Activated CD8-positive, alpha-beta T cell treated with anti-CD3 and anti-CD28 coated beads for 36 hours (primary cell): Measurements from ENCODE around the gene HDAC5. TPM values are rescaled to one million over a fixed set of nuclear protein-coding genes. Genes with fewer than 3 reads are reported as not detected.

ENCODE experiments used
- ATAC-seq: fragments of 200-7000 bp; cut with Tn5 transposase; one replicate; pipeline ENCODE4 v1.10.0; 2021; ENCODE audit warnings: mild to moderate bottlenecking, moderate library complexity
- CTCF ChIA-PET: fragments of 350-600 bp; sonication (Branson Sonifier 250); formaldehyde crosslinking; loops from one replicate; lab custom pipeline; 2021; ENCODE audit warnings: antibody characterized with exemption; lab: Charles Lee
- POLR2A ChIA-PET: fragments of 350-600 bp; sonication (Branson Sonifier 250); formaldehyde crosslinking; loops from one replicate; lab custom pipeline; 2021; ENCODE audit warnings: antibody characterized with exemption; lab: Charles Lee
- DNase-seq: peaks from one replicate; pipeline ENCODE4 v3.0.0-alpha.2; 2020
- H3K27ac Mint-ChIP-seq: one replicate; pipeline ENCODE4 v1.8.0; 2021; ENCODE audit warnings: mild to moderate bottlenecking, mixed read lengths
- H3K27me3 Mint-ChIP-seq: one replicate; pipeline ENCODE4 v1.8.0; 2021; ENCODE audit warnings: mixed read lengths
- H3K36me3 Mint-ChIP-seq: one replicate; pipeline ENCODE4 v1.8.0; 2021; ENCODE audit warnings: low read depth, mixed read lengths
- H3K4me1 Mint-ChIP-seq: one replicate; pipeline ENCODE4 v1.8.0; 2021; ENCODE audit warnings: low read depth, mixed read lengths
- H3K4me3 Mint-ChIP-seq: one replicate; pipeline ENCODE4 v1.8.0; 2021; ENCODE audit warnings: mild to moderate bottlenecking, moderate library complexity, mixed read lengths
- H3K9me3 Mint-ChIP-seq: one replicate; pipeline ENCODE4 v1.8.0; 2021; ENCODE audit warnings: mixed read lengths
- CTCF ChIP-seq: fragments of 200-600 bp; IDR thresholded peaks from one replicate; pipeline ENCODE4 v1.8.0; 2022; ENCODE audit warnings: antibody characterized with exemption, mild to moderate bottlenecking
- intact Hi-C: fragments of 100-400 bp; cut with micrococcal nuclease; formaldehyde crosslinking; loops from one replicate; pipeline ENCODE4 v1.10.0; 2022
- total RNA-seq, 2 experiments: library from RNA; stranded (reverse); gene quantifications; one replicate each; pipeline ENCODE4 v1.2.3, GENCODE V29; 2021

HDAC5 gene
- total RNA-seq, 2 experiments from 2014 or later = 19.1 to 19.3 TPM

- Mint-ChIP-seq H3K9me3 (no peaks in the 10 kb centered on the region), H3K36me3 (peaks cover 5% of the 10 kb centered on the region), H3K27me3 (no peaks in the 10 kb centered on the region), H3K4me3 (no peak overlapping the region), H3K27ac (no peak overlapping the region), H3K4me1 (no peaks in the 10 kb centered on the region)
- intact Hi-C loops = loop anchor here (10.0 kb wide), 1 partner anchor 46 kb away; the partner anchor contains the start of gene HDAC5
- ChIA-PET CTCF (no interaction called here), POLR2A (interaction anchor here (2.2 kb wide), 1 partner anchor 9 kb away, joined by 8 read pairs; no protein-coding TSS in a partner anchor)
- ATAC-seq = no peak
- no peak for DNase-seq
- TF ChIP-seq CTCF = no peak
These were observed 45.0 kb downstream of the HDAC5 start for GRCh38 chr17:44078412-44078811.

GRCh38 chr17:44077595-44077909 is 45.9 kb downstream of the HDAC5 start:
- POLR2A ChIA-PET = interaction anchor here (2.2 kb wide), 1 partner anchor 10 kb away, joined by 8 read pairs; no protein-coding TSS in a partner anchor
- TF ChIP-seq CTCF = no peak

GRCh38 chr17:44076716-44077594 is 46.5 kb downstream of the HDAC5 start:
- no peak for DNase-seq
- ChIA-PET POLR2A (no interaction called here), CTCF (no interaction called here)
- no peaks in the 10 kb centered on the region for H3K27me3 Mint-ChIP-seq
- no peak for ATAC-seq
- H3K9me3 Mint-ChIP-seq = no peaks in the 10 kb centered on the region
- no peak overlapping the region for H3K27ac Mint-ChIP-seq
- TF ChIP-seq CTCF = no peak
- peaks cover 5% of the 10 kb centered on the region for H3K4me1 Mint-ChIP-seq
- intact Hi-C loops = loop anchor here (10.0 kb wide), 1 partner anchor 48 kb away; the partner anchor contains the start of gene HDAC5
- H3K36me3 Mint-ChIP-seq = peaks cover 1% of the 10 kb centered on the region
- no peak overlapping the region for H3K4me3 Mint-ChIP-seq

More at GRCh38 chr17:44077595-44077909, 45.9 kb downstream of the HDAC5 start:
- intact Hi-C loops = loop anchor here (10.0 kb wide), 1 partner anchor 47 kb away; the partner anchor contains the start of gene HDAC5
- H3K4me1 Mint-ChIP-seq = peaks cover 4% of the 10 kb centered on the region
- no peaks in the 10 kb centered on the region for H3K27me3 Mint-ChIP-seq
- CTCF ChIA-PET = no interaction called here
- H3K36me3 Mint-ChIP-seq = peaks cover 4% of the 10 kb centered on the region
- H3K4me3 Mint-ChIP-seq = no peak overlapping the region
- DNase-seq = no peak
- no peak for ATAC-seq
- no peaks in the 10 kb centered on the region for H3K9me3 Mint-ChIP-seq
- no peak overlapping the region for H3K27ac Mint-ChIP-seq

- ChIA-PET POLR2A (no interaction called here), CTCF (no interaction called here)
- peaks cover 1% of the 10 kb centered on the region for H3K36me3 Mint-ChIP-seq
- no peaks in the 10 kb centered on the region for H3K27me3 Mint-ChIP-seq
- no peak for ATAC-seq
- H3K27ac Mint-ChIP-seq = no peak overlapping the region
- no peaks in the 10 kb centered on the region for H3K9me3 Mint-ChIP-seq
- DNase-seq = no peak
- intact Hi-C loops = loop anchor here (10.0 kb wide), 1 partner anchor 49 kb away; the partner anchor contains the start of gene HDAC5
- no peak for TF ChIP-seq CTCF
- H3K4me1 Mint-ChIP-seq = peaks cover 12% of the 10 kb centered on the region
- H3K4me3 Mint-ChIP-seq = no peak overlapping the region
These were observed 47.7 kb downstream of the HDAC5 start for GRCh38 chr17:44075598-44076293.
